Activated naive CD8-positive, alpha-beta T cell treated with anti-CD3 and anti-CD28 coated beads, Interleukin-2, amount 10 ng/mL, durations not matched to agents 7 days and 5 days (primary cell): ENCODE measurements around the gene SLC10A7. TPM values are rescaled to one million over a fixed set of nuclear protein-coding genes. Genes with fewer than 3 reads are reported as not detected.

Source experiments
- ATAC-seq: fragments of 150-1000 bp; cut with Tn5 transposase; one replicate; pipeline ENCODE4 v1.10.0; 2021; ENCODE audit warnings: low read depth, moderate library complexity
- POLR2A ChIA-PET: fragments of 350-600 bp; sonication (Branson Sonifier 250); formaldehyde crosslinking; loops from one replicate; lab custom pipeline; 2021; ENCODE audit warnings: antibody characterized with exemption; lab: Charles Lee
- DNase-seq: peaks from one replicate; pipeline ENCODE4 v3.0.0; 2021
- H3K27ac Mint-ChIP-seq: one replicate; pipeline ENCODE4 v1.8.0; 2022; ENCODE audit warnings: mild to moderate bottlenecking, mixed read lengths
- H3K27me3 Mint-ChIP-seq: one replicate; pipeline ENCODE4 v1.8.0; 2022; ENCODE audit warnings: mild to moderate bottlenecking, moderate library complexity, mixed read lengths
- H3K36me3 Mint-ChIP-seq: one replicate; pipeline ENCODE4 v1.8.0; 2021; ENCODE audit warnings: mild to moderate bottlenecking, mixed read lengths
- H3K4me1 Mint-ChIP-seq: one replicate; pipeline ENCODE4 v1.8.0; 2021; ENCODE audit warnings: mixed read lengths
- H3K4me3 Mint-ChIP-seq: one replicate; pipeline ENCODE4 v1.8.0; 2022; ENCODE audit warnings: mild to moderate bottlenecking, moderate library complexity, mixed read lengths
- H3K9me3 Mint-ChIP-seq: one replicate; pipeline ENCODE4 v1.8.0; 2021; ENCODE audit warnings: mixed read lengths
- total RNA-seq, 2 experiments: library from RNA; stranded (reverse); gene quantifications; one replicate each; pipeline ENCODE4 v1.2.3, GENCODE V29; 2021

Gene SLC10A7
- total RNA-seq, 2 experiments from 2014 or later: 19.5 to 19.7 TPM

GRCh38 chr4:146482788-146483187 is 39.0 kb downstream of the SLC10A7 start:
- POLR2A ChIA-PET: no interaction called here
- ATAC-seq: no peak
- Mint-ChIP-seq H3K27ac (no peak overlapping the region), H3K27me3 (no peaks in the 10 kb centered on the region), H3K4me3 (no peak overlapping the region), H3K9me3 (peaks cover 19% of the 10 kb centered on the region), H3K4me1 (peaks cover 21% of the 10 kb centered on the region), H3K36me3 (peaks cover 50% of the 10 kb centered on the region)
- no peak for DNase-seq

GRCh38 chr4:146481246-146481645 is 40.5 kb downstream of the SLC10A7 start:
- no peak for ATAC-seq
- peaks cover 11% of the 10 kb centered on the region for H3K4me1 Mint-ChIP-seq
- no peaks in the 10 kb centered on the region for H3K27me3 Mint-ChIP-seq
- POLR2A ChIA-PET: no interaction called here
- no peak overlapping the region for H3K4me3 Mint-ChIP-seq
- no peak for DNase-seq
- peaks cover 19% of the 10 kb centered on the region for H3K9me3 Mint-ChIP-seq
- H3K27ac Mint-ChIP-seq: no peak overlapping the region
- peaks cover 41% of the 10 kb centered on the region for H3K36me3 Mint-ChIP-seq

GRCh38 chr4:146478009-146478408 is 43.7 kb downstream of the SLC10A7 start:
- POLR2A ChIA-PET: interaction anchor here (0.6 kb wide), 1 partner anchor 53 kb away, joined by 3 read pairs; no protein-coding TSS in a partner anchor
- Mint-ChIP-seq H3K36me3 (peaks cover 23% of the 10 kb centered on the region), H3K4me3 (no peak overlapping the region), H3K27ac (no peak overlapping the region), H3K27me3 (no peaks in the 10 kb centered on the region), H3K4me1 (peaks cover 8% of the 10 kb centered on the region), H3K9me3 (peaks cover 9% of the 10 kb centered on the region)
- ATAC-seq (no peak), DNase-seq (no peak)

- ATAC-seq (no peak), DNase-seq (no peak)
- POLR2A ChIA-PET: no interaction called here
- Mint-ChIP-seq H3K4me1 (peaks cover 8% of the 10 kb centered on the region), H3K4me3 (no peak overlapping the region), H3K36me3 (peaks cover 13% of the 10 kb centered on the region), H3K27ac (no peak overlapping the region), H3K27me3 (no peaks in the 10 kb centered on the region), H3K9me3 (peaks cover 3% of the 10 kb centered on the region)
These were observed 44.7 kb downstream of the SLC10A7 start for GRCh38 chr4:146477054-146477453.

- Mint-ChIP-seq H3K4me1 (no peaks in the 10 kb centered on the region), H3K27ac (no peak overlapping the region), H3K9me3 (no peaks in the 10 kb centered on the region), H3K4me3 (no peak overlapping the region), H3K36me3 (peaks cover 2% of the 10 kb centered on the region), H3K27me3 (no peaks in the 10 kb centered on the region)
- ATAC-seq (no peak), DNase-seq (no peak)
- POLR2A ChIA-PET: no interaction called here
These were observed 49.3 kb downstream of the SLC10A7 start for GRCh38 chr4:146472404-146472803.

- ATAC-seq: no peak
- DNase-seq: no peak
- no peak overlapping the region for H3K27ac Mint-ChIP-seq
- POLR2A ChIA-PET: no interaction called here
- H3K4me1 Mint-ChIP-seq: peaks cover 4% of the 10 kb centered on the region
- H3K4me3 Mint-ChIP-seq: no peak overlapping the region
- H3K9me3 Mint-ChIP-seq: no peaks in the 10 kb centered on the region
- no peaks in the 10 kb centered on the region for H3K27me3 Mint-ChIP-seq
- H3K36me3 Mint-ChIP-seq: peaks cover 5% of the 10 kb centered on the region
These were observed 51.1 kb downstream of the SLC10A7 start for GRCh38 chr4:146470604-146471003.

- POLR2A ChIA-PET: no interaction called here
- H3K36me3 Mint-ChIP-seq: peaks cover 5% of the 10 kb centered on the region
- no peak overlapping the region for H3K27ac Mint-ChIP-seq
- no peak for DNase-seq
- ATAC-seq: no peak
- no peak overlapping the region for H3K4me3 Mint-ChIP-seq
- H3K9me3 Mint-ChIP-seq: no peaks in the 10 kb centered on the region
- peaks cover 4% of the 10 kb centered on the region for H3K4me1 Mint-ChIP-seq
- H3K27me3 Mint-ChIP-seq: no peaks in the 10 kb centered on the region
These were observed 52.7 kb downstream of the SLC10A7 start for GRCh38 chr4:146469022-146469421.

- Mint-ChIP-seq H3K36me3 (peaks cover 3% of the 10 kb centered on the region), H3K4me1 (peaks cover 4% of the 10 kb centered on the region), H3K9me3 (no peaks in the 10 kb centered on the region), H3K27me3 (no peaks in the 10 kb centered on the region), H3K4me3 (no peak overlapping the region), H3K27ac (no peak overlapping the region)
- POLR2A ChIA-PET: no interaction called here
- ATAC-seq (no peak), DNase-seq (no peak)
These were observed 56.1 kb downstream of the SLC10A7 start for GRCh38 chr4:146465628-146466027.

- H3K4me3 Mint-ChIP-seq: no peak overlapping the region
- POLR2A ChIA-PET: interaction anchor here (0.6 kb wide), 1 partner anchor 51 kb away, joined by 3 read pairs; no protein-coding TSS in a partner anchor
- H3K9me3 Mint-ChIP-seq: no peaks in the 10 kb centered on the region
- no peak overlapping the region for H3K27ac Mint-ChIP-seq
- DNase-seq (no peak), ATAC-seq (no peak)
- no peaks in the 10 kb centered on the region for H3K27me3 Mint-ChIP-seq
- peaks cover 18% of the 10 kb centered on the region for H3K36me3 Mint-ChIP-seq
- peaks cover 15% of the 10 kb centered on the region for H3K4me1 Mint-ChIP-seq
These were observed 59.5 kb downstream of the SLC10A7 start for GRCh38 chr4:146462251-146462650.

- H3K27me3 Mint-ChIP-seq: no peaks in the 10 kb centered on the region
- ATAC-seq (peak; percentile 96), DNase-seq (no peak)
- peaks cover 11% of the 10 kb centered on the region for H3K4me1 Mint-ChIP-seq
- peak overlapping the region; percentile 81 for H3K27ac Mint-ChIP-seq
- H3K36me3 Mint-ChIP-seq: peaks cover 24% of the 10 kb centered on the region
- peaks cover 4% of the 10 kb centered on the region for H3K9me3 Mint-ChIP-seq
- peak overlapping the region; percentile 53 for H3K4me3 Mint-ChIP-seq
- POLR2A ChIA-PET: no interaction called here
These were observed 63.1 kb downstream of the SLC10A7 start for GRCh38 chr4:146458594-146458993.

- H3K36me3 Mint-ChIP-seq: peaks cover 30% of the 10 kb centered on the region
- H3K4me3 Mint-ChIP-seq: no peak overlapping the region
- peaks cover 11% of the 10 kb centered on the region for H3K4me1 Mint-ChIP-seq
- POLR2A ChIA-PET: no interaction called here
- DNase-seq (no peak), ATAC-seq (no peak)
- H3K27ac Mint-ChIP-seq: no peak overlapping the region
- H3K9me3 Mint-ChIP-seq: peaks cover 6% of the 10 kb centered on the region
- no peaks in the 10 kb centered on the region for H3K27me3 Mint-ChIP-seq
These were observed 65.1 kb downstream of the SLC10A7 start for GRCh38 chr4:146456681-146457080.

- Mint-ChIP-seq H3K9me3 (peaks cover 12% of the 10 kb centered on the region), H3K36me3 (peaks cover 29% of the 10 kb centered on the region), H3K4me3 (no peak overlapping the region), H3K4me1 (peaks cover 19% of the 10 kb centered on the region), H3K27me3 (no peaks in the 10 kb centered on the region), H3K27ac (no peak overlapping the region)
- ATAC-seq: no peak
- POLR2A ChIA-PET: no interaction called here
- DNase-seq: no peak
These were observed 68.4 kb downstream of the SLC10A7 start for GRCh38 chr4:146453181-146453807.

GRCh38 chr4:146450524-146450923 is 71.2 kb downstream of the SLC10A7 start:
- Mint-ChIP-seq H3K27me3 (no peaks in the 10 kb centered on the region), H3K27ac (peak overlapping the region; percentile 14), H3K4me3 (peak overlapping the region; percentile 20), H3K4me1 (peaks cover 14% of the 10 kb centered on the region), H3K9me3 (peaks cover 11% of the 10 kb centered on the region), H3K36me3 (peaks cover 25% of the 10 kb centered on the region)
- DNase-seq: no peak
- POLR2A ChIA-PET: no interaction called here
- peak; percentile 68 for ATAC-seq

- no peak overlapping the region for H3K27ac Mint-ChIP-seq
- peaks cover 14% of the 10 kb centered on the region for H3K4me1 Mint-ChIP-seq
- ATAC-seq: no peak
- H3K4me3 Mint-ChIP-seq: no peak overlapping the region
- POLR2A ChIA-PET: no interaction called here
- no peaks in the 10 kb centered on the region for H3K27me3 Mint-ChIP-seq
- peaks cover 7% of the 10 kb centered on the region for H3K9me3 Mint-ChIP-seq
- H3K36me3 Mint-ChIP-seq: peaks cover 21% of the 10 kb centered on the region
- no peak for DNase-seq
These were observed 75.2 kb downstream of the SLC10A7 start for GRCh38 chr4:146446555-146446954.
